KOPT-K1 (cell line): ENCODE results near the gene IQCH.

Source experiments
- H3K27ac ChIP-seq: fragments of 200-600 bp; sonication (generic); 2 replicates; pipeline ENCODE4 v1.5.1; 2016; ENCODE audit warnings: antibody characterized with exemption, mild to moderate bottlenecking, low read depth, low read length; ENCODE audit not compliant: poor library complexity, severe bottlenecking
- H3K36me3 ChIP-seq: fragments of 200-600 bp; sonication (generic); 2 replicates; pipeline ENCODE4 v1.5.1; 2017; ENCODE audit warnings: antibody characterized with exemption, mild to moderate bottlenecking, low read length, moderate library complexity; ENCODE audit not compliant: insufficient read depth
- H3K9me3 ChIP-seq: fragments of 200-600 bp; sonication (generic); 2 replicates; pipeline ENCODE4 v1.5.1; 2017; ENCODE audit warnings: antibody characterized with exemption, low read length, mild to moderate bottlenecking; ENCODE audit not compliant: insufficient read depth, poor library complexity, severe bottlenecking

IQCH gene

GRCh38 chr15:67531379-67531914 is 276.9 kb downstream of the IQCH start:
- Histone ChIP-seq H3K27ac (no peak overlapping the region), H3K9me3 (no peaks in the 10 kb centered on the region), H3K36me3 (peaks cover 27% of the 10 kb centered on the region)

GRCh38 chr15:67533873-67534272 is 279.3 kb downstream of the IQCH start:
- peaks cover 10% of the 10 kb centered on the region; the same call in 1 of the 2 replicates for H3K36me3 ChIP-seq
- no peaks in the 10 kb centered on the region for H3K9me3 ChIP-seq
- no peak overlapping the region for H3K27ac ChIP-seq

GRCh38 chr15:67534360-67534759 is 279.8 kb downstream of the IQCH start:
- peaks cover 6% of the 10 kb centered on the region; the same call in 1 of the 2 replicates for H3K36me3 ChIP-seq
- H3K27ac ChIP-seq: no peak overlapping the region
- no peaks in the 10 kb centered on the region for H3K9me3 ChIP-seq

- H3K27ac ChIP-seq: no peak overlapping the region
- no peaks in the 10 kb centered on the region for H3K9me3 ChIP-seq
- H3K36me3 ChIP-seq: no peaks in the 10 kb centered on the region
These were observed 283.2 kb downstream of the IQCH start for GRCh38 chr15:67537771-67538170.

- Histone ChIP-seq H3K9me3 (no peaks in the 10 kb centered on the region), H3K36me3 (peaks cover 23% of the 10 kb centered on the region), H3K27ac (peak within 1 kb of the TSS; percentile 74)
These were observed 288.1 kb downstream of the IQCH start, which contains the start of gene MAP2K5 for GRCh38 chr15:67542420-67543347. Gene MAP2K5 (plus strand): TSS chr15:67542703. CDS start chr15:67543336, 633 bp downstream.

GRCh38 chr15:67543348-67543718 is 288.7 kb downstream of the IQCH start:
- H3K27ac ChIP-seq: peak overlapping the region; percentile 74
- no peaks in the 10 kb centered on the region for H3K9me3 ChIP-seq
- peaks cover 30% of the 10 kb centered on the region for H3K36me3 ChIP-seq

GRCh38 chr15:67544475-67544874 is 289.9 kb downstream of the IQCH start:
- Histone ChIP-seq H3K27ac (no peak overlapping the region), H3K36me3 (peaks cover 31% of the 10 kb centered on the region), H3K9me3 (no peaks in the 10 kb centered on the region)

- H3K9me3 ChIP-seq: no peaks in the 10 kb centered on the region
- no peak overlapping the region for H3K27ac ChIP-seq
These were observed 291.3 kb downstream of the IQCH start for GRCh38 chr15:67545864-67546263.

GRCh38 chr15:67547064-67547463 is 292.5 kb downstream of the IQCH start:
- H3K27ac ChIP-seq: no peak overlapping the region

More at GRCh38 chr15:67545864-67546263, 291.3 kb downstream of the IQCH start:
- peaks cover 39% of the 10 kb centered on the region for H3K36me3 ChIP-seq

GRCh38 chr15:67547836-67548235 is 293.2 kb downstream of the IQCH start:
- H3K36me3 ChIP-seq: peaks cover 46% of the 10 kb centered on the region
- no peaks in the 10 kb centered on the region for H3K9me3 ChIP-seq
- no peak overlapping the region for H3K27ac ChIP-seq

More at GRCh38 chr15:67547064-67547463, 292.5 kb downstream of the IQCH start:
- H3K36me3 ChIP-seq: peaks cover 46% of the 10 kb centered on the region
- no peaks in the 10 kb centered on the region for H3K9me3 ChIP-seq

- peaks cover 46% of the 10 kb centered on the region for H3K36me3 ChIP-seq
- H3K9me3 ChIP-seq: no peaks in the 10 kb centered on the region
- H3K27ac ChIP-seq: no peak overlapping the region
These were observed 293.8 kb downstream of the IQCH start for GRCh38 chr15:67548236-67548852.

- H3K27ac ChIP-seq: no peak overlapping the region
These were observed 294.5 kb downstream of the IQCH start for GRCh38 chr15:67548862-67549651.

GRCh38 chr15:67549736-67550135 is 295.1 kb downstream of the IQCH start:
- Histone ChIP-seq H3K36me3 (peaks cover 43% of the 10 kb centered on the region), H3K9me3 (no peaks in the 10 kb centered on the region), H3K27ac (no peak overlapping the region)

More at GRCh38 chr15:67548862-67549651, 294.5 kb downstream of the IQCH start:
- peaks cover 46% of the 10 kb centered on the region for H3K36me3 ChIP-seq
- H3K9me3 ChIP-seq: no peaks in the 10 kb centered on the region

GRCh38 chr15:67550522-67550921 is 295.9 kb downstream of the IQCH start:
- Histone ChIP-seq H3K27ac (no peak overlapping the region), H3K36me3 (peaks cover 38% of the 10 kb centered on the region), H3K9me3 (no peaks in the 10 kb centered on the region)
